GM13977 (cell line): ENCODE measurements around the gene WDR27.

Source experiments
- DNase-seq: peaks from one replicate; pipeline ENCODE4 v3.0.0; 2012; ENCODE audit warnings: low spot score
- in situ Hi-C: fragments of 300-500 bp; cut with MboI; formaldehyde crosslinking; loops from one replicate; pipeline ENCODE4 v1.12.0; 2022; ENCODE audit warnings: low sequenced_read_pairs, low pct_unique_long_range_greater_than_20kb, mixed read lengths, inconsistent platforms; ENCODE audit not compliant: unreplicated experiment
- TF ChIP-seq, protein P1 (sequence below): IDR thresholded peaks from 2 replicates; pipeline ENCODE4 v1.5.1; 2012; ENCODE audit warnings: mild to moderate bottlenecking, control low read depth; ENCODE audit not compliant: insufficient read depth; ENCODE audit errors: extremely low read depth, missing control alignments

The WDR27 gene

DNA sequence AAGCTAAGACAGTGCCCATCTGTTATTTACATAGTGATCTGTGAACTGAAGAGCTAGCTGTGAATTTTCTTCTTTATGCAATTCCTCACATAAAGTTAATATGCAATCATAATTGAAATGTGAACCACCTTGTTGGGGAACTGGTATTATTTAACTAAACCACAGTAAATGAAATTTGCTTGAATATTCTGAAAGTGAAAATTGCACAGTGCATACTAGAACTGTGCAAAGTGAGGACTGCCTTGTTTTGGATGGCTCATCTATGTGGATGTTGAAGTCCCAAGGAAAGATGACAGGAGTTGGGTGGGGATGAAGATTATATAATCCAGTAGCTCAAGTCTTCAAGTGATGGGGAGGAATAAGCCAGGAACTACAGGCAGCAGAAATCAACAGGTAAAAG is 28.1 kb upstream of the WDR27 start:
- DNase-seq, result no peak
- in situ Hi-C loops, result no loop called here
- TF ChIP-seq, protein P1, sequence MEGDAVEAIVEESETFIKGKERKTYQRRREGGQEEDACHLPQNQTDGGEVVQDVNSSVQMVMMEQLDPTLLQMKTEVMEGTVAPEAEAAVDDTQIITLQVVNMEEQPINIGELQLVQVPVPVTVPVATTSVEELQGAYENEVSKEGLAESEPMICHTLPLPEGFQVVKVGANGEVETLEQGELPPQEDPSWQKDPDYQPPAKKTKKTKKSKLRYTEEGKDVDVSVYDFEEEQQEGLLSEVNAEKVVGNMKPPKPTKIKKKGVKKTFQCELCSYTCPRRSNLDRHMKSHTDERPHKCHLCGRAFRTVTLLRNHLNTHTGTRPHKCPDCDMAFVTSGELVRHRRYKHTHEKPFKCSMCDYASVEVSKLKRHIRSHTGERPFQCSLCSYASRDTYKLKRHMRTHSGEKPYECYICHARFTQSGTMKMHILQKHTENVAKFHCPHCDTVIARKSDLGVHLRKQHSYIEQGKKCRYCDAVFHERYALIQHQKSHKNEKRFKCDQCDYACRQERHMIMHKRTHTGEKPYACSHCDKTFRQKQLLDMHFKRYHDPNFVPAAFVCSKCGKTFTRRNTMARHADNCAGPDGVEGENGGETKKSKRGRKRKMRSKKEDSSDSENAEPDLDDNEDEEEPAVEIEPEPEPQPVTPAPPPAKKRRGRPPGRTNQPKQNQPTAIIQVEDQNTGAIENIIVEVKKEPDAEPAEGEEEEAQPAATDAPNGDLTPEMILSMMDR, result no peak

DNA sequence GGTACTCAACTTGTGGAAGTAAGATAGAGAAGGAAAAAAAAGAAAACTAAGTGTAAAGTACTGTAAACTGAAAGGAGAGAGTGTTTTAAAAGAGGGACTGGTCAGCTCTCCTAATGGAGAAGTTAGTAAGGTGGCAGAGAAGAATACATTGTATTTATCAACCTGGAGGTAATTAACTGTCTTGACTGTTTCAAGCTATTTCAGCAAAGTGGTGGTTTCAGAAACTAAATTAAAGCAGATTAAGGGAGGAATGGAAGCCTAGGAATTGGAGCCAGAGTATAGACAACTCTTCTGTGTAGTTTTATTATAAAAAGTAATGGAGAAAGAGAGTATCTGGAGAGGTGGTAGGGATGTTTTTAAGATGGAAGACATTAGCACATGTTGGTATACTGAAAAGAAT is 25.1 kb upstream of the WDR27 start:
- in situ Hi-C loops, result no loop called here
- TF ChIP-seq, protein P1, result no peak

DNA sequence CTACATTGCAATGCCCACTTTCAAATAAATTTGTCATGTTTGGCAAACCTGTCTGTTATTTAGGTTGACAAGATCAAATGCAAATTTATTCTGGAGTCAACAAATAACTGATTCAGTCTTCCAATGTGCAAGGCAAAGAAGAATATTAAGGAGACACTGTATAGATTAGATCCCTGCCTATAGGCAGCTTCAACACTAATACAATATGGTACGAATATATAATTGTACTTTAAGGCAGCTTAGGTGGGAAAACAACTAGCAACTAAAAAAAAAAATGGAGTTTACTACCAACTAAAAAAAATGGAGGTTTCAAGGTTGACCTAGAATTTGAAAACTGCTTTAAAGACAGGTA is 24.2 kb upstream of the WDR27 start:
- in situ Hi-C loops, result no loop called here
- no peak for DNase-seq
- TF ChIP-seq, protein P1, result no peak

More for the DNA sequence above, 25.1 kb upstream of the WDR27 start:
- DNase-seq, result no peak

GRCh38 chr6:169725125-169726048 is 23.6 kb upstream of the WDR27 start:
- TF ChIP-seq, protein P1, result no peak
- in situ Hi-C loops, result no loop called here
- no peak for DNase-seq

DNA sequence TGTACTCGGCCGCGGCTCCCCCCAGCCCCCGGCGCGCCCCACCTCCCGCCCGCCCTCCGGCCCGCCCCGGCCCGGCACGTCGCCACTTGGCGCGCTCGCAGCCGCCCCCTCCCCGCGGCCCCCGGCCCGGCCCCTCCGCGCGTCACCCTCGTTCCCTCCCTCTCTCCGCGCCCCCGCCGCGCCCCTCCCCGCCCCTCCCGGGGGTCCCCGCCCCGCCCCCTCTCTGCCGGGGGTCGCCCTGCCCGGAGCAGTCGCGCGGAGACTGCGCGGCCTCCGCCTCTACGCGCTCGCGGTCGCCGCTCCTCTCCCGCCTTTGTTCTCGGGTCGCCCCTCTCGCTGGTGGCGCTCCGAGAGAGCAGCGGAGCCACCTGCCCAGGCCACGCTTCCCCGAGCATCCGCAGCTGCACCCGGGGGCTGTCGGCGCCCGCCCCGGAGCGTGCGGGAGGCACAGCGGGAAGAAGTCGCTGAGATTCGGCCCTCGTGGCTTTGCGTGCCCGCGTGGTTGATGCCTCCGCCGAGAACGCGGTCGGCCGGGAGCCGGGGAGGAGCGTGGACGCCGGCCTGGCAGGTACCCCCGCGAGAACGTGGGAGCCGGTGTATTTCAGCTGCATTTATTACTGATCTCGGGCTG is 22.8 kb upstream of the WDR27 start, which contains the start of gene PHF10:
Gene PHF10 (minus strand): TSS at position 7 of the 631 bp plus-strand sequence. CDS start 569 bp downstream, outside the sequence.
- peak; percentile 91 for DNase-seq
- in situ Hi-C loops, result no loop called here
- TF ChIP-seq, protein P1, result no peak

GRCh38 chr6:169723991-169724493 is 22.2 kb upstream of the WDR27 start:
- peak; percentile 81 for DNase-seq
- TF ChIP-seq, protein P1, result no peak

More at GRCh38 chr6:169723991-169724493, 22.2 kb upstream of the WDR27 start:
- in situ Hi-C loops, result no loop called here
